ENCODE data around the gene KRTAP27-1. TPM values are rescaled to one million over a fixed set of nuclear protein-coding genes. Genes with fewer than 3 reads are reported as not detected.

Gene KRTAP27-1
- total RNA-seq, 4 donors from 2014 or later, result not detected

Small RNA genes lying within 50 kb of the gene (small RNA-seq; reads per million reads assigned to genes)
- gene KRTAP23-1, result 0 reads per million in 2 donors
- 0 reads per million in 2 donors for gene MIR4327

Other genes starting within 250 kb of the KRTAP27-1 start
- gene CLDN17, start 170.9 kb downstream of the KRTAP27-1 start, total RNA-seq, result not detected
- gene CLDN8, start 121.6 kb downstream of the KRTAP27-1 start, total RNA-seq, result 1 to 10 TPM in 3 of 4 donors, not detected in 1; 1.5 to 2.8 (median 1.6) TPM
- not detected for gene KRTAP24-1, start 54.7 kb downstream of the KRTAP27-1 start, total RNA-seq
- gene KRTAP25-1, start 48.2 kb downstream of the KRTAP27-1 start, total RNA-seq, result not detected
- gene KRTAP26-1, start 17.4 kb downstream of the KRTAP27-1 start, total RNA-seq, result not detected
- gene KRTAP23-1, start 10.9 kb upstream of the KRTAP27-1 start, total RNA-seq, result not detected
- gene KRTAP13-2, start 34.6 kb upstream of the KRTAP27-1 start, total RNA-seq, result not detected
- not detected for gene KRTAP13-1, start 58.3 kb upstream of the KRTAP27-1 start, total RNA-seq
- gene KRTAP13-3, start 88.2 kb upstream of the KRTAP27-1 start, total RNA-seq, result not detected
- gene KRTAP13-4, start 92.5 kb upstream of the KRTAP27-1 start, total RNA-seq, result not detected
- gene KRTAP15-1, start 102.6 kb upstream of the KRTAP27-1 start, total RNA-seq, result not detected
- gene KRTAP19-1, start 142.7 kb upstream of the KRTAP27-1 start, total RNA-seq, result not detected
- not detected for gene KRTAP19-2, start 149.7 kb upstream of the KRTAP27-1 start, total RNA-seq
- gene KRTAP19-3, start 154.3 kb upstream of the KRTAP27-1 start, total RNA-seq, result not detected
- not detected for gene KRTAP19-4, start 159.5 kb upstream of the KRTAP27-1 start, total RNA-seq
- not detected for gene KRTAP19-5, start 164.4 kb upstream of the KRTAP27-1 start, total RNA-seq
- gene KRTAP19-6, start 204.2 kb upstream of the KRTAP27-1 start, total RNA-seq, result not detected
- not detected for gene KRTAP19-7, start 223.6 kb upstream of the KRTAP27-1 start, total RNA-seq